SU-DHL-6 (cell line): ENCODE data around the gene AMH.

ENCODE experiments used
- CTCF ChIP-seq: fragments of 200-600 bp; sonication (generic); IDR thresholded peaks from one replicate; pipeline ENCODE4 v1.5.1; 2017; ENCODE audit warnings: antibody characterized with exemption, mild to moderate bottlenecking, low read length, moderate library complexity; ENCODE audit not compliant: insufficient read depth, poor library complexity, severe bottlenecking
- EZH2phosphoT487 ChIP-seq: fragments of 200-600 bp; sonication (generic), shearing (Covaris generic); conservative IDR thresholded peaks from 2 replicates; pipeline ENCODE4 v1.6.1; 2018; ENCODE audit warnings: mild to moderate bottlenecking, antibody characterized with exemption, low read length, moderate library complexity, mixed read lengths

GRCh38 chr19:2296141-2296540 is 47.0 kb downstream of the AMH start:
- TF ChIP-seq CTCF (no peak), EZH2phosphoT487 (no peak)
